ENCODE measurements around the gene ZAR1.

The ZAR1 gene

DNA sequence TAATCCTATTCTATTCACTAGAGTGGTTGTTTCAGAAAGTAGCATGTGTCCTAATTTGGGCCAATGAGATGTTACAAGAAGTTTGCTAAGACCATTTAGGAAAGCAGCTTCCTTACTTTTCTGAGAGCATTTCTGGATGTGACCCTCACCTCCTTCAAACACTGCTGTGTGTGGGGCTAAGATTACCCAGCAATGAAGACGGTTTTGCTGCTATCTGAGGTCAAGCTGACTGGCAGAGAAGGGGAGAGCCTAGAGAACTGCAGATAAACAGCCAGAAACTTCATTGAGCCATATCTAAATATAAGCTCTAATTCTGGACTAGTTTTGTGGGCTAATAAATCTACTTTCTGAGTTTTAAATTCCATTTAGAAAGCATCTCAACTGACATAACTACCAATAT lies 36.4 kb downstream of the ZAR1 start:
- Histone ChIP-seq H3K4me1 (ENCODE audit: control insufficient read depth, low read depth, low read length) (no peaks in the 10 kb centered on the region), H3K36me3 (ENCODE audit: control insufficient read depth, low read depth, low read length) (peaks cover 59% of the 10 kb centered on the region), H3K4me3 (ENCODE audit: low read length) (no peak overlapping the region), H3K9ac (ENCODE audit: low read length) (no peak overlapping the region), H3K27ac (ENCODE audit: low read length) (no peak overlapping the region), H3K27me3 (ENCODE audit: control insufficient read depth, insufficient read depth, low read length) (no peaks in the 10 kb centered on the region), H3K9me3 (ENCODE audit: control insufficient read depth, low read depth, low read length) (no peaks in the 10 kb centered on the region)

DNA sequence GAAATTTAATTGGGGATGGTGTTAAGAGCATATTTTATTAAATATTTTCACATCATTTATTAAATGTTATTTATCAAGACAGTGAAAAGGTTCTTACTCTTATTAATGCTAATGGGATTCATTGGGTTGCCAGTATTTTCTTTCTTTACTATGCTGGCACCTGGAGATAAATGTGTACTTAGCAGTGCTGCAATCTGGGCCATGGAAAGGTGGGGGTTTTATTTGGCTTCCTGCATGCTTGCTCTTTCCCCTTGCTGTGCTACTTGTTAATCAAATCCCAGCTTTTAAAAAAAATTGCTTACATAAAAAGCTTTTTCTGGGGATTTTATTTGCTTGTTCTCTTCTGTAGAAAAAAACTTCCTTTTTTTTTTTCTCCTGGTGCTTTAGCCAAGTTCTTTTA lies 48.3 kb downstream of the ZAR1 start:
- Histone ChIP-seq H3K9ac (ENCODE audit: low read length) (no peak overlapping the region), H3K27me3 (ENCODE audit: control insufficient read depth, insufficient read depth, low read length) (no peaks in the 10 kb centered on the region), H3K36me3 (ENCODE audit: control insufficient read depth, low read depth, low read length) (peaks cover 44% of the 10 kb centered on the region), H3K4me3 (ENCODE audit: low read length) (no peak overlapping the region), H3K9me3 (ENCODE audit: control insufficient read depth, low read depth, low read length) (no peaks in the 10 kb centered on the region), H3K27ac (ENCODE audit: low read length) (no peak overlapping the region), H3K4me1 (ENCODE audit: control insufficient read depth, low read depth, low read length) (peaks cover 10% of the 10 kb centered on the region)

DNA sequence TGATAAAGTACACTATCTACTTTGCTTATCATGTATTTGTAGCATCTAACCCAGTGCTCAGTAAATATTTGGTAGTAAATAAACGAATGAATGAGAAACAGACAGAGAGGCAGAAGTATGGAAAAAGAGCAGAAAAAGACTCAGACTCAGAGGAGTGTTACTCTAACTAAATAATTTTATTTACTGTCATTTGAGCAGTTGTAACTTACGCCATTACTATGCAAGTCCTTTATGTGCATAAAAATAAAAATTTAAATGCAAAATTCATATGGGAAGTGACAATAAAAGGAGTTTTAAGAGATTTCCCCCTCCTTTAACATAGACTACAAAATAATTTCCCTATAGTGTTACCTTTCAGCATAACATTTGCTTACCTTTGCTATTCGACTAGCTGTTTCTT lies 49.5 kb downstream of the ZAR1 start:
- H3K36me3 ChIP-seq (ENCODE audit: control insufficient read depth, low read depth, low read length) = peaks cover 50% of the 10 kb centered on the region
- H3K4me1 ChIP-seq (ENCODE audit: control insufficient read depth, low read depth, low read length) = peaks cover 10% of the 10 kb centered on the region
- H3K9ac ChIP-seq (ENCODE audit: low read length) = no peak overlapping the region
- no peak overlapping the region for H3K4me3 ChIP-seq (ENCODE audit: low read length)
- no peaks in the 10 kb centered on the region for H3K27me3 ChIP-seq (ENCODE audit: control insufficient read depth, insufficient read depth, low read length)
- H3K27ac ChIP-seq (ENCODE audit: low read length) = no peak overlapping the region
- no peaks in the 10 kb centered on the region for H3K9me3 ChIP-seq (ENCODE audit: control insufficient read depth, low read depth, low read length)

DNA sequence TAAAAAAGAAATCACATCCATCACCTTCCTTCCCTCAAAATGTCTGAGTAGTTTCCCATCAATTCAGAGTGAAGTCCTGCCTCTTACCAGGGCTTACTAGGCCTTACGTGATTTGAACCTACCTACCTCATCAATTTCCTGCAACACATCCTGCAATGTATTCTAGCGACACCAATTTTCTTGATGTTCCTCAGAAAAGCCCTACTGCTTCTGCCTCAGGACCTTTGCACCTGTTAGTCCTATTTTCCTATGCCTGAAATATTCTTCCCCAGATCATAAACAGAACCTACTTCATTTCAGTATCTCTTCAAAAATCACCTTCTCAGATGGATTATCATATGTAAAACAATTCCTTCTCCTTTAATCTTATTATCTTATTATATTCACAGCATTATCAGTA lies 52.8 kb downstream of the ZAR1 start:
- H3K27me3 ChIP-seq (ENCODE audit: control insufficient read depth, insufficient read depth, low read length) = no peaks in the 10 kb centered on the region
- H3K27ac ChIP-seq (ENCODE audit: low read length) = no peak overlapping the region
- H3K9me3 ChIP-seq (ENCODE audit: control insufficient read depth, low read depth, low read length) = no peaks in the 10 kb centered on the region
- peaks cover 5% of the 10 kb centered on the region for H3K4me1 ChIP-seq (ENCODE audit: control insufficient read depth, low read depth, low read length)
- H3K4me3 ChIP-seq (ENCODE audit: low read length) = no peak overlapping the region
- peaks cover 61% of the 10 kb centered on the region for H3K36me3 ChIP-seq (ENCODE audit: control insufficient read depth, low read depth, low read length)
- H3K9ac ChIP-seq (ENCODE audit: low read length) = no peak overlapping the region

DNA sequence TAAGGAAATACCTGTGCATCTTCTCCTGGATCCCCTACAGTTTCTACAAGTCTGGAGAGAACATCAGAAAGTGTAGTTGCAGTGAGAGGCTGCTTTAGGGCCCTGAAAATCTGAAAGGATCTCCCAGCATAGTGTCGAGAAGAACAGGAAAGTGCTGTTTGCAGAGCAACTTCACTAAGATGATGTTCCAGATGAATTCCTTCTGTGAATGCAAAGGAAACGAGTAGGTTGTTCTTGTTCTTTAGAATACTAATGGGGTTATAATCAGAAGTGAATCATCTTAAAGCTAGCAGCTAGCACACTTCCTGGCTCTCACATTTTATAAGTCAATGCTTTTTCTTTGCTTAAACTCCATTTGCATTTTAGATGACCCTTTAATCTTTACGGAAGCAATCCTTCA lies 53.7 kb downstream of the ZAR1 start:
- H3K36me3 ChIP-seq (ENCODE audit: control insufficient read depth, low read depth, low read length) = peaks cover 69% of the 10 kb centered on the region
- H3K9ac ChIP-seq (ENCODE audit: low read length) = no peak overlapping the region
- peaks cover under 1% of the 10 kb centered on the region for H3K4me1 ChIP-seq (ENCODE audit: control insufficient read depth, low read depth, low read length)
- H3K9me3 ChIP-seq (ENCODE audit: control insufficient read depth, low read depth, low read length) = no peaks in the 10 kb centered on the region
- H3K27ac ChIP-seq (ENCODE audit: low read length) = no peak overlapping the region
- no peak overlapping the region for H3K4me3 ChIP-seq (ENCODE audit: low read length)
- no peaks in the 10 kb centered on the region for H3K27me3 ChIP-seq (ENCODE audit: control insufficient read depth, insufficient read depth, low read length)
